Erythroblast (primary cell): ENCODE results near the gene MAP4K2.

ENCODE experiments used
- GATA1 ChIP-seq: IDR thresholded peaks from 2 replicates; pipeline ENCODE4 v1.6.1; 2011; ENCODE audit warnings: low read depth, mild to moderate bottlenecking, control low read depth, low read length, moderate library complexity
- POLR2A ChIP-seq: IDR thresholded peaks from 2 replicates; pipeline ENCODE4 v1.6.1; 2011; ENCODE audit warnings: mild to moderate bottlenecking, low read length

GRCh38 chr11:64826578-64827450 lies 23.8 kb upstream of the MAP4K2 start:
- TF ChIP-seq POLR2A (no peak), GATA1 (no peak)
